ENCODE results near the gene ESRRB.

DNA sequence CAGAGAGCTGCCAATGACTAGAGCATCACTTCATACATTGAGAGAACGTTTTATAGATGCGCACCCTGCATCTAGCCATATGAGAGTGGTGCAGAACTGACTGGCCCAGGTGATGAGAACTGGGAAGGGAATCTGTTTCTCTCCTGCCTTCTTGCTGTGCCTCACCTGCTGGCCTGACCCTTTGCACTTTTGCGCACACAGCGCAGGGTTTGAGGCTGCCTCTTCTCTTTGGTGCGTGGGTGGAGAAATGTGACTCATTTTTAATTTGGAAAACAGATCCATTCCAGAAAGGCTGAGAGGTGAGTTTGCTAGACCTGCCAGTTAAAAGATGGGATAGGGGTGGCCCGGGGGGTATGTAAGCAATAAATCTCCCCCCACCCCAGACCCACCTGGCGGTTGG, 453 bp upstream of the ESRRB start:
- no peak for TF ChIP-seq POLR2A (IDR thresholded peaks at IDR 0.05)
- TF ChIP-seq, protein P1, sequence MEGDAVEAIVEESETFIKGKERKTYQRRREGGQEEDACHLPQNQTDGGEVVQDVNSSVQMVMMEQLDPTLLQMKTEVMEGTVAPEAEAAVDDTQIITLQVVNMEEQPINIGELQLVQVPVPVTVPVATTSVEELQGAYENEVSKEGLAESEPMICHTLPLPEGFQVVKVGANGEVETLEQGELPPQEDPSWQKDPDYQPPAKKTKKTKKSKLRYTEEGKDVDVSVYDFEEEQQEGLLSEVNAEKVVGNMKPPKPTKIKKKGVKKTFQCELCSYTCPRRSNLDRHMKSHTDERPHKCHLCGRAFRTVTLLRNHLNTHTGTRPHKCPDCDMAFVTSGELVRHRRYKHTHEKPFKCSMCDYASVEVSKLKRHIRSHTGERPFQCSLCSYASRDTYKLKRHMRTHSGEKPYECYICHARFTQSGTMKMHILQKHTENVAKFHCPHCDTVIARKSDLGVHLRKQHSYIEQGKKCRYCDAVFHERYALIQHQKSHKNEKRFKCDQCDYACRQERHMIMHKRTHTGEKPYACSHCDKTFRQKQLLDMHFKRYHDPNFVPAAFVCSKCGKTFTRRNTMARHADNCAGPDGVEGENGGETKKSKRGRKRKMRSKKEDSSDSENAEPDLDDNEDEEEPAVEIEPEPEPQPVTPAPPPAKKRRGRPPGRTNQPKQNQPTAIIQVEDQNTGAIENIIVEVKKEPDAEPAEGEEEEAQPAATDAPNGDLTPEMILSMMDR (IDR thresholded peaks at IDR 0.05), result no peak

All from vagina (tissue), 2 donors.